Fibroblast of skin of abdomen (primary cell): Measurements from ENCODE around the gene FBXL13.
A peak's percentile ranks its signal among the peaks of the same experiment; 100 is the strongest.
"Not testable (repeated sequence)": the region's sequence is repeated elsewhere in the genome, so short reads cannot be mapped to it uniquely, and the experiment has no call there.

Source experiments
- DNase-seq: peaks from one replicate; pipeline ENCODE4 v3.0.0-alpha.2; 2013

FBXL13 gene

DNA sequence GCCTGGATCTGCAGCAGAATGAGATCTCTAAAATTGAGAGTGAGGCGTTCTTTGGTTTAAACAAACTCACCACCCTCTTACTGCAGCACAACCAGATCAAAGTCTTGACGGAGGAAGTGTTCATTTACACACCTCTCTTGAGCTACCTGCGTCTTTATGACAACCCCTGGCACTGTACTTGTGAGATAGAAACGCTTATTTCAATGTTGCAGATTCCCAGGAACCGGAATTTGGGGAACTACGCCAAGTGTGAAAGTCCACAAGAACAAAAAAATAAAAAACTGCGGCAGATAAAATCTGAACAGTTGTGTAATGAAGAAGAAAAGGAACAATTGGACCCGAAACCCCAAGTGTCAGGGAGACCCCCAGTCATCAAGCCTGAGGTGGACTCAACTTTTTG is 140.4 kb downstream of the FBXL13 start:
- DNase-seq, result no peak

DNA sequence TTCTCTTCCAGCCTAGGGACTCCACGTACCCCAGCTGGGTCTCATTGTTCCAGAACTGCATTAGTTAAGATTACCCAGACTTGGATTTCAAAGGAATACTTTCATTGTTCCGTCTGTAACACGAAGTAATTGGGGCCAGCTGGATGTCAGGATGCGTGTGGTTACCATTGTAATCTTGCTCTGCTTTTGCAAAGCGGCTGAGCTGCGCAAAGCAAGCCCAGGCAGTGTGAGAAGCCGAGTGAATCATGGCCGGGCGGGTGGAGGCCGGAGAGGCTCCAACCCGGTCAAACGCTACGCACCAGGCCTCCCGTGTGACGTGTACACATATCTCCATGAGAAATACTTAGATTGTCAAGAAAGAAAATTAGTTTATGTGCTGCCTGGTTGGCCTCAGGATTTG is 140.8 kb downstream of the FBXL13 start:
- peak; percentile 97 for DNase-seq

DNA sequence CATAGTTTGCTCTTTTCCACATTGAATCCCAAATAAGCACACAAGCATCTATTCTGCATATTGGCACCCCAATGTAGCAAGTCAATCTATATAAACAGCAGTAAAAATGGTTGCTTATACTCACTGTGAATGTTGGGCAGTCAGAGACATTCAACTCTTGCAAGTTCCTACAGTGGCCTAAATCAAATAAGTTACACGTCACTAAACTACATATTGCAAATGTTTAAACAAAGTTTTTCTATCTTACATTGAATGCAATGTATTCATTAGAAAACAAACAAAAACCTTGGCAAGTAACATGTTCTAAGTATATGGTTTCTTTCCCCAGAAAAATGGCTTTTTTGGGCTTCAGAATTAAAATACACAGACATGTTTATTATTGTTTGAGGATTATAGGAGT is 142.8 kb downstream of the FBXL13 start:
- DNase-seq, result no peak

DNA sequence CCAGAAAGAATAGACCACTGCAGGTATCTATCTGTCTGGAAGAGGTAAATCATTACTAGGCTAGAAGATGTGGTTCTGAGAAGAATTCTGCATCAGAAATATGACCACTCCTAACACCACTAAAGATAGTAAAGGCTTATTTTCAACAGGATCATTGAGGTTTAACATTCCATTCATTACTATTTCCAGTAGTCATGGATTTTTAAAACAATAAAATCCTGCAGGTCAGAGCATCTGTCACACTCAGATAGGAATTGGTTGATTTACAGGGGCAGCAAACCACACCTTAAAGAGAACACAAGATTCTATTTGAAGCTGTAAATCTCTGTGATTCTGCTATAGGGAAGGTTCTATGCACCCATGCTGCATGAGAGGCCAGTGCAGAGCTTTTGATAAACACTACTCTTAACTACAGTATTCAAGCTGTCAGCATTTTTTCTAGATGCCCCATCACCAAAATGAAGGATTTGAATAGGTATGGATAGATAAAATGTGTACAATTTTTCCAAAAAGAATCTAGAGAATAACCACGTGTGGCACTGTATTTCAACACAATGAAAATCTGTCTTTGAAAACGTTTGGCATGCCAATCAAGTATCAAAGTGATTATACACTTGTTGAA is 147.2 kb downstream of the FBXL13 start:
- peak; percentile 78 for DNase-seq

DNA sequence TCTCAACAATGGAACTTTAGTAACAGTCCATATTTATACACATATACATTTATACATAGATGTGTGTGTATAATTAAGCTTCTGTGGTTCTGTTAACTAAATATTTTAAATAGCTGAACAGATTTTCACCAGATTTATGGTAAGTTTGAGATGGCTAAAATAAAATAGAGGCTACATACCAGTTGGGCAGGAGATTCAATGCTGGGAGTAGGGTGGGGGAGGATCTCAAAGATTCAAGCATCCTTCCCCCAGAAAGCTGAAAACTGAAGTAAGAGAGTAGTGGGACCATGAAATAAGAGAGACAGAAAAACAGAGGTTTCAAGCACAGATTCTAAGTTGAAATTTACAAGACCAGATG is 147.8 kb downstream of the FBXL13 start:
- peak; percentile 71 for DNase-seq

DNA sequence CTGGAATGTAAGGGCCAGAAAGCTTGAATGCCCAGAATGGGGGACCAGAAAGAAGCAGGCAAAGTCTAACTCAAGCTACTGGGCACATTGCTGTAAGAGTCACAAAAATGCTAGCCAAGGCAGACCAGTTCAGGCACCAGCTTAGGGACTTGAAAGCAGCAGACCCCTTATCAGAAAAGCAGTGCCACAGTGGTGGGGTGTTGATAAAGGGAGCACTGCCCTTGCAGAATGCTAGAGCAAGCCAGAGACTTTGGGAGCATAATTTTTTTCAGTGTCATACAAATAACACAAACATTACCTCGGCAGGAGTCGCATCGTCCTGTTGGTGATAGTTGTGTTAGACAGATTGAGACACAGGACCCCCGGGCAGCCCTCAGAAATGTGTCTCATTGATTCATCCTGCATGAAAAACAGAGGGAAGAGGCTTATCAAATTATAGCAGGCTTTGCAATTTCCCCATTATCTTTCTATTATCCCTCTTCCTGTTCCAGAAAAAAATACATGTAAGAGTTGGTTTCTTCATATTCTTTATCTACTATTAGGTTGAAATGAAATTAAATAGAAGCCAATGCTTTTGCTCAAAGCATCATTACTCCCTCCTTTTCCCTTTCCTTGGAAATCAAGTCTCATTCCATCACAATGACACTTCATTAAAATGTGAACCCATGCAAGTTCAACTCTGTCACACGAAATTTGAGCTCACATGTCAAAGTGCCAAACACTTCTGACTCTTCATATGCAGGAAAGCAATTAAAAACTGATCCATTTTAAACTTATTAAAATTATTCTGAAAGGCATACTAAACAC is 148.4 kb downstream of the FBXL13 start:
- peak; percentile 73 for DNase-seq

DNA sequence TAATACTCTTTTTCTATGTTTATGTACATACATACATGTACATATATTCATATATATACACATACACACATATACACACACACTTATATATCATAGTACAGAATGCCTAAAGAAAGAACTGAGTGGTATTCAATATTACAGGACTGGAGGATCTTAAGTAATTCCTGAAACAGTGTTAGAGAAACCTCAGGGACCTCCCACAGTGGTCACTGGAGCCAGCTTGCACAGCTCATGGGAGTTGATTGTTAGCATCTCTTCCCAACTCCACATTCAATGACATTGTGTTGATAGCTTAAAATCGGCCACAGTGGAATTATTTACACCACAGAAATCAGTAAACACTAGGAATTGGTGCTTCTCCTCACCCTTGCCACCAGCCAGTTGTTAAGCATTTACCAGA is 155.8 kb downstream of the FBXL13 start:
- DNase-seq, result peak; percentile 45

DNA sequence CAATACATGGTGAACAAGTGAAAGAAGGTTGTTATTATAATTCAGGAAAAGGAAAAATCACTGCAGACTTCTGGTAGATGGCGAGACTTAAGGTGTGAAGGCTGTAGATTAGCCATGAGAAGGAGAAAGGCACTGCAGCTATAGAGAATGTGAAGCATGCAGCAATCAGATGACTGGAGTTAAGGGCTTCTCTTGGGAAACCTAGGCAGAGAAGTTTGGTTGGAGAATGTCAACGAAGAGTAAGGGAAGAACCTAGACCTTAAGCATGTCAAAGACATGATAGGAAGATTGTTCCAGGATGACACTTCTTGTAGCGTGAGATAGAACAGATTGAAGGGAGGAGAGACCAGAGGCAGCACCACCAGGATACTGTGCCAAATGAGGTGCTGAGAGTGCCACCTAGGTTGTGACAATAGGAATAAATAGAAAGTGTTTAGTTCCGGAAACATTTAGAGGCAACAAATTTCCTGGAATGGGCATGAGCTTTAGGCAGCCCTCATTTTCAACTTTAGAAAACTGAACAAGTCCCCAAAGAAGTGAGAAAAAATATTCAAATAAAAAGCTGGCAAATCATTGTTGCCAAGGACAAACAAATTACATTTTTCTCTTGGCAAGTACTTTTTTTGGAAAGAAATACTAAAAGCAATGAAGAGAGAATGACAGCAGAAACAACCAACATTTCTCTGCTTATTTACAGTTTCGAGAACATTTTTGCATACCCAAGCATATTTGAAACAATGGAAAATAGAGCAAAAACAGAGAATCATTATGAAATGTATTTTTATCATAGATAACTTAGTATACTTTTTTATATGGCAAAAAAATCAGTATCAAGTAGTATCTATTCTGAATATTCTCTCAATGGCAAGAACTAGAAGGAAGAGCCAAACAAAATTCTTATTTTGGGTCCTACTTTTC is 156.9 kb downstream of the FBXL13 start:
- no peak for DNase-seq

DNA sequence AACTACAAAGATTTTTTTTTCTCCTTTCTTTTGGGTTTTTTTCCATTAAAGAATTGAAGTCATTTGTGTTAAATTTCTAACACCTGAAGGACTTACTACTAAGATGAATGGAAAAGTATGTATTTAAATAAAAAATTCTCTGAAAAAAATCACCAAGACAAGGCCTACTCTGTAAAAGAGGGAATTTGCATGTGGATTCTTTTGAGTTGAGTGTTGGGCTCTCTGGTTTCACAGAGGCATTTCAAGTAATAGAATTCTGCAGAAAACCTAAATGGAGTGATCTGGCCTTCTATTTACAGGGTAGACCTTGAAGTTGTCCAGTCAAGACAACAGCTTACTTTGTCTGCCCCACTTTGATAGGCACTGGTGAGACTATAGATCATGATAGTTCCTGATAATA is 157.7 kb downstream of the FBXL13 start:
- DNase-seq, result peak; percentile 55

DNA sequence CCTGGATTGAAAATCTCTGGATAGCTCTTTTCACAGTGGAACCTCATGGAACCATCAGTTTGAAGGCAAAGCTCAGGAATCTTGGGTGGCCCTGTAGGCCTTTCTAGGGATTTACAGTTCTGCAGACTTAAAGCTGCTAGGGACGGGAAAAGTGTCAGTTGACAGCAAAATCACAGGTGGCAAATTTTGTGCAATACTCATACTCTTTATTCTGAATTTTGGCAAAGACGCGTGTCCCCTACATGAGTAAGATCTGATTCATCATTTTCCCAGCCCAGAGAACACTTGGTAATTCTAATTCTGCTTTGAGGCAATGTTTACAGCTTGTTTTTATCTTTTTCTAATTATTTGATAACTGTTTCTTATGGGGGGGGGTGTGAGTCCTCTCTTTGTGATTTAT is 158.2 kb downstream of the FBXL13 start:
- peak; percentile 73 for DNase-seq

DNA sequence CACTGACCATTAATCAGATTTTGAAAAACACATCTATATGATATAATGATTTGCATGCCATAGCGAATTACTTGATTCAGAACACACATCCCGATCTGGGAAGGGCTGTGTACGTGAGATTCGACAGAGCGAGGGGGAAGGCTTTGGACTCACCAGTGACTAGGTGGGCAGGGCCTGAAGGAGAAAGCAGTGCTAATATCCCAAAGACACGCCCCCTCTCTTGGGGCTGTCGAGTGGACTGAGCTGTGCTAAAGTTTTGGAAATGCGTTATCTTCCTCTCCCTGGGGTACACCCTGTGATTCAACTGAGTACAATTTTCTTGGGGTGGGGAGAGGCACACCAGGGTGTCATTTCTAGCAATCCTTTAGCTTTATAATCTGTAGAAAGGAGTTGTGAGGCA is 160.0 kb downstream of the FBXL13 start:
- peak; percentile 72 for DNase-seq

DNA sequence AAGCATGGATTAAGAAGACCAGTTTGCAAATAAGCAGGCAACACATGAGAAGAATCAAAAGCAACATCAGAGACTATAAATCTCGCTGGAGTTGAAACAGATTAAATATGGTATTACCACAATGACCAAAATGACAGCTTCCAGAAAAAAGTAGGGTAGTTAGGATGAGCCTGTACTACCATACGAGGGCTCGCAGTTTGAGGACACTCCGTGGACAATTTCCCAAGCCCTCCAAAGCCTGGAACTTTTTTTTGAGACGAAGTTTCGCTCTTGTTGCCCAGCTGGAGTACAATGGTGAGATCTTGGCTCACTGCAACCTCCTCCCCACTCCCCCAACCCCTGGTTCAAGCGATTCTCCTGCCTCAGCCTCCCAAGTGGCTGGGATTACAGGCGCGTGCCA is 160.8 kb downstream of the FBXL13 start:
- no peak for DNase-seq

DNA sequence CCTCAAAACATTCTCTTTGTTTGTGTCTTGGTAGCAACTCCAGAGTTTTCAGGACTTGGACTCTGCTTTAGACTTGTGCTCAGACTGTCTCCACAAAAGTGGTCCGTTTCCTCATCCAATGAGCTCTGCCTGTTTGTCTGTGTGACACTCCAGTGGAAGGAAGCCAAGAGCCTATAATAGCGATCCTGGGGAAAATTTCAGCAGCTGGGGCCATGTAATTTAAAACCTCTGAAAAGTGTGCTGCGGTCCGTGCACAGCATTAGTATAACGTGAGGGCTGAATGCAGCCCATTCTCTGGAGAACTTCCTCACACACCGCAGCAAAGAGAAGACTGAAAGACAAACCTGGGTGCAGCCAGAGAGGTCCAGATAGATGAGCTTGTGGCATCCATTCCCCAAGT is 161.9 kb downstream of the FBXL13 start, which contains the start of gene LRRC17:
TSS of gene LRRC17 (plus strand) at position 259 of the 400 bp plus-strand sequence. CDS start 20,914 bp downstream, outside the sequence.
- peak; percentile 91 for DNase-seq

DNA sequence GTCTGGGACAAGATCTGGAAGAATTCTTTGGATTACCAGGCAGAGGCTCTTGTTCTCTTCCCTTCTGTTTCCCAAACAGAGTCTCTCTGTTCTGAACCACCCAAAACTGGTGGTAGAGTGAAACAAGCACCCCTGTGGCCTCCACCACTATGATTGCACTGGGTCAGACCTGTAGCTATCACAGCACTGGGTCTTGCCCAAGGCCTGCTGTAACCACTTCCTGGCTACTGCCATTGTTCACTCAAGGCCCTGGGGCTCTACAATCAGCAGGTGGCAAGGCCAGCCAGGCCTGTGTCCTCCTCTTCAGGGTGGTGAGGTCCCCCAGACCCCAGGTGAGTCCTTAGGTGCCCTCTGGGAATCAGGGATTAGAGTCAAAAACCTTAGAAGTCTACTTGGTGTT is 165.9 kb downstream of the FBXL13 start:
- no peak for DNase-seq

DNA sequence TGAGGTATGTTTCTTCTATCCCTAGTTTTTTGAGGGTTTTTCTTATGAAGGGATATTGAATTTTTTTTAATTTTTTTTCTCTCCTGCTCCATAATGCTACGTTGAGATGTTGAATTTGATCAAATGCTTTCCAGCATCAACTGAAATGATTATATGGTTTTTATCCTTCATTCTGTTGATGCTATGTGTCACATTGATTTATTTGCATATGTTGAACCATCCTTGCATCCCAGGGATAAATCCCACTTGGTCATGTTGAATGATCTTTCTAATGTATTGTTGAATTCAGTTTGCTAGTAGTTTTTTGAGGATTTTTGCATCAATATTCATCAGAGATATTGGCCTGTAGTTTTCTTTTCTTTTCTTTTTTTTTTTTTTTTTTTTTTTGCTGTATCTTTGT is 171.0 kb downstream of the FBXL13 start:
- DNase-seq, result not testable (repeated sequence)

DNA sequence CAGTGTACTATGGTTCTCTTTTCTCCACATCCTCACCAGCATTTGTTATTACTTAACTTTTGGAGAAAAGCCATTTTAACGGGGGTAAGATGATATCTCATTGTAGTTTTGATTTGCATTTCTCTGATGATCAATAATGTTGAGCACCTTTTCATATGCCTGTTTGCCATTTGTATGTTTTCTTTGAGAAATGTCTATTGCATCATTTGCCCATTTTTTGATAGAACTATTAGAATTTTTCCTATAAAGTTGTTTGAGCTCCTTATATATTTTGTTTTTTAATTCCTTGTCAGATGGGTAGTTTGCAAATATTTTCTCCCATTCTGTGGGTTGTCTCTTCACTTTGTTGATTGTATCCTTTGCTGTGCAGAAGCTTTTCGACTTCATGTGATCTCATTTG is 172.5 kb downstream of the FBXL13 start:
- DNase-seq, result not testable (repeated sequence)

DNA sequence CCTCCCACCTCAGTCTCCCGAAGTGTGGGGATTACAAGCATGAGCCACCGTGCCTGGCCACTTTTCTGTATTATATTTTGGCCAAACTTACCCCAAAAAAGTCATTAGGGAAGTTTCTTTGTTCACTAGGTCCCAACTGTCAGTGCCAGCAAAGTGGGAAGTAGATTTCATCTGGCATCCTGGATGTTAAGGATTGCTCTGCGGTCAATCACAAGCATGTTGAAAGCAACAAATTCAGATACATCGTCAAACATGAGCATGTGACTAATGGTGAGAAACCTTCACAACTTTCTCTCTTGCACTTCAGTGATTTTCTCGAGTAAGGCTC is 176.1 kb downstream of the FBXL13 start:
- no peak for DNase-seq

DNA sequence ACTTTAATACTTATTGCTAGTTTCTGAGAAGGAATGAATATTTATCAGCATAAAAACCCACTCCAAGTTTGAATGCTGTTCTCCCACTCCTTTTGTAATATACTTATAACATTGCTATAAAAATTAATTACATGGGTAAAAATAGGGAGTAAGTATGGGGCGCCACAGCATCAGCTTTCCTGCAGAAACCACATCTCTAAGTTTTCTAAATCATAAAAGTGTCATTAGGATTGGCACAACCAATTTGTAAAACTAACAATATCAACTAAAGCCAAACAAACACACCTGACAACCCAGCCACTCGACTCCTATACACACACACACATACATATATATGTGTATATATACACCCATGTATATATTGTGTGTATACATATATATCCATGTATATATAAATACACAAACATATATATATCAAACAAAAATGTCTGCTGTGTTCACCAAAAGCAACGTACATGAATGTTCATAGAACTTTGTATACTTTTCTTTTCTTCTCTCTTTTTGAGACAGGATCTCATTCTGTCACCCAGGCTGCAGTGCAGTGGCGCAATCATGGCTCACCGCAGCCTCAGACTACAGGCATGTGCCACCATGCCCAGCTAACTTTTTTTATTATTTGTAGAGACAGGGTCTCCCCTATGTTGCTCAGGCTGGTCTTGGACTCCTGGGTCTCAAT is 176.6 kb downstream of the FBXL13 start:
- DNase-seq, result no peak

DNA sequence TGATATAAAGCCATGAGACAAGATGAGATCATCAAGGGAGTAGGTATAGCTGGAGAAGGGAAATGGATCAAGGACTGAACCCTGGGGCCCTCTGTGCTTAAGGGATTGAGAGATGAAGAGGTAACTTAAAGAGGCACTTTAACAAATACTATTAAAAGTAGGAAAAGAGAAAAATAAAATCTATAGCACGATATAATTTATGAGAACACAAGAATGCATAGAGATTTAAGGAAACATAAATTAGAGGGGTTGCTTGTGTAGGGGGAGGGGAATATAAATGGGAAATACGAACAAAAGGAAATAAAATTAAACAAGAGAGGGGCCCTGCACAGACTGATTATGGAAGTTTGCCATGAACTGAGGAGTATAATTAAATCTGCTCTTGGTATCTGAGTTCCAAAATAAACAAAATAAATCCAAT is 177.4 kb downstream of the FBXL13 start:
- DNase-seq, result no peak

DNA sequence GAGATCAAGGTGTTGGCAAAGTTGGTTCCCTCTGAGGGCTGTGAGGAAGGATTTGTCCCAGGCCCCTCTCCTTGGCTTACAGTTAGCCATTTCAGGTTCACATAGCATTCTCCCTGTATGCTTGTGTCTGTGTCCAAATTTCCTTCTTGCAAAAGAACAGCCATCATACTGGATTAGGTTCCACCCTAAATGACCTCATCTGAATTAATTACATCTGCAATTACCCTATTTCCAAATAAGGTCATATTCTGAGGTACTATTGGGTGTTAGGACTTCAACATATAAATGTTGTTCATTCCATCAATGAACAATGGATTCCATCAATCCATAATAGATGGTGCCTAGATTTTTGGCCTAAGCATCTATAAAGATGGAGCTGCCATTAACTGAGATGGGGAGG is 178.0 kb downstream of the FBXL13 start:
- DNase-seq, result no peak

DNA sequence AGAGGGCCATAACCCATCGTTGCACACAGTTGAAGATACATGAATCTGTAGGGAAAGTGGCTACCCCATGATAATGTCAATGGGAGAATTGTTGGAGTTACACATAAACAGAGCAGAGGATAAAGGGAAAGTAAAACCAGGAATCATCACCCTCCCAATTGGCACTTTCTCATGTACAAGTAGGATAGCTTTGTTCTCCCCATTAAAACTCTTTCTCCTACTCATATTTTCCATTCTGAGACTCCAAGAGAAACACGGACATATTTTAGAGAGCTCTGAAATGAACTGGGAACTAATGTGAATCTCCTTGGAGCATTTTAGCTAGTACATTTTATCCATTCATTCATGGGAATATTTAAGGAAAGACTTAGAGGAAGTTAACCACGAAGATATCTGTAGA is 179.0 kb downstream of the FBXL13 start:
- DNase-seq, result no peak

DNA sequence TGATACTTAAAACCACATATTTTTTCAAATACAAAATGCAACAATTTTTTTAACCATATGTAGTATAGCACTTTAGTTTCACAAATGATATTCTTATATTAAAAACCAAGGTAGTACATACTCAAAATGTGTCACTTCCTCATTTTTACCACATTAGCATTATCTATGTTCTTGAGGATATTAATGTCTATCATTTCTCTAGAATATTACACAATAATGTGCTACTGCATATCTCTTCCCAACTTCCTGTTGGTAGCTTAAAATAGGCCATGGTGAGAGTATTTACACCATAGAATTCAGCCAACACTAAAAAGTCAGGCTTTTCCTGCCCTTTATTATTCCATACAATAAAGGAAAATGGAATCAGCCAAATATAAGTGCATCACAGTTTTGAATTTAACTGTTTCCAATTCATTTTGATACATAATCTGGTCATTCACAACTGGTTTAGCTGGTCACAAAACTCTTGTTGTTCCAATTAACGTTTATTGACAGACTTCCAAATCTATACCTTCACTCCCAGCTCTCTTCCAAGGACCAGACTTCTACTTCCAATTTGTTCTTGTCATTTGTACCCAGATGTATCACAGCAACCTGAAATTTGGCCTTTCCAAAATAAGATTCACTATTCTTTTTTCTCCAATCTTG is 181.8 kb downstream of the FBXL13 start:
- DNase-seq, result no peak
